ENCODE measurements around the gene PLXNB3. TPM values are rescaled to one million over a fixed set of nuclear protein-coding genes. Genes with fewer than 3 reads are reported as not detected.

The PLXNB3 gene
- 5.2 and 5.4 TPM in 2 replicates for total RNA-seq

GRCh38 chrX:153763989-153764755 lies at the start of gene PLXNB3:
Gene PLXNB3 (plus strand): TSS chrX:153764249. CDS start chrX:153765536, 1,287 bp downstream.

GRCh38 chrX:153724252-153725038 lies 39.6 kb upstream of the PLXNB3 start, which contains the start of the genes ABCD1 and BCAP31:
Gene ABCD1 (plus strand): TSS chrX:153724856. CDS start chrX:153725267, 411 bp downstream.
Gene BCAP31 (minus strand): TSS chrX:153724387. CDS start chrX:153723244, 1,143 bp downstream.

GRCh38 chrX:153780678-153781427 lies 16.8 kb downstream of the PLXNB3 start, which contains the start of gene SRPK3:
Gene SRPK3 (plus strand): TSS chrX:153781041. CDS start chrX:153781087, 46 bp downstream.

GRCh38 chrX:153794018-153794896 lies 30.2 kb downstream of the PLXNB3 start, which contains the start of the genes IDH3G and SSR4:
Gene IDH3G (minus strand): TSS chrX:153794375. CDS start chrX:153794326, 49 bp downstream.
Gene SSR4 (plus strand): TSS chrX:153794668. CDS start chrX:153794688, 20 bp downstream.

Other genes starting within 250 kb of the PLXNB3 start
- not detected in 2 replicates for gene ATP2B3, start 246.6 kb upstream of the PLXNB3 start, total RNA-seq
- gene CCNQ, start 165.1 kb upstream of the PLXNB3 start, total RNA-seq: 46.9 and 64.9 TPM in 2 replicates
- 2.5 and 2.9 TPM in 2 replicates for gene DUSP9, start 117.0 kb upstream of the PLXNB3 start, total RNA-seq
- not detected in 2 replicates for gene PNCK, start 90.4 kb upstream of the PLXNB3 start, total RNA-seq
- gene SLC6A8, start 76.3 kb upstream of the PLXNB3 start, total RNA-seq: 20.2 and 20.9 TPM in 2 replicates
- gene BCAP31, start 39.9 kb upstream of the PLXNB3 start, total RNA-seq: 181 and 206 TPM in 2 replicates
- gene ABCD1, start 39.4 kb upstream of the PLXNB3 start, total RNA-seq: 1.2 and 3.0 TPM in 2 replicates
- 0.11 TPM in 1 of 2 replicates, not detected in the other for gene SRPK3, start 16.8 kb downstream of the PLXNB3 start, total RNA-seq
- 71.1 and 76.5 TPM in 2 replicates for gene IDH3G, start 30.1 kb downstream of the PLXNB3 start, total RNA-seq
- 192 and 305 TPM in 2 replicates for gene SSR4, start 30.4 kb downstream of the PLXNB3 start, total RNA-seq
- gene PDZD4, start 66.3 kb downstream of the PLXNB3 start, total RNA-seq: 0.04 TPM in 1 of 2 replicates, not detected in the other
- gene L1CAM, start 121.9 kb downstream of the PLXNB3 start, total RNA-seq: 3.0 and 9.4 TPM in 2 replicates
- gene AVPR2, start 140.4 kb downstream of the PLXNB3 start, total RNA-seq: not detected in 2 replicates
- gene ARHGAP4, start 162.0 kb downstream of the PLXNB3 start, total RNA-seq: 0.84 and 2.0 TPM in 2 replicates
- 138 and 185 TPM in 2 replicates for gene NAA10, start 170.8 kb downstream of the PLXNB3 start, total RNA-seq
- not detected in 2 replicates for gene RENBP, start 180.4 kb downstream of the PLXNB3 start, total RNA-seq
- gene HCFC1, start 207.6 kb downstream of the PLXNB3 start, total RNA-seq: 31.3 and 38.8 TPM in 2 replicates
- 10.3 and 12.0 TPM in 2 replicates for gene TMEM187, start 208.5 kb downstream of the PLXNB3 start, total RNA-seq